ENCODE results near the gene CT47C1.

DNA sequence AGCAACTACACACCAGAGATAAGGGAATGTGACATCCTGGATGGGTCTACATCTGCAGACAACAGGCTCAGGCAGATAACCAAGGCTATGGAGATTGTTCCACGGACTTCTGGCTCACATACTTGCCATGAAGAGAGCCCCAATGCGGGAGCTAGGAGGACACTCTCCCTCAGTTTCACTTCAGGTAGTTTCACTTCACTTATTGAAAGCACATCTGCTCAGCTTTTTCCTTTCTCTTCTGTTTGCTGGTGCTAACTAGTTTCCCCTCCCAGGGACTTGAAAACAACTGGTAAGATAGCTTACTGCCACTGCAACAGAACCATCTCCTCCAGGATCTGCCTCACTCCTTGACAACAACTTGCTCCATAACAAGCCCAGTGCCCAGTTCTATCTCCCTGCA, 1.4 kb upstream of the CT47C1 start:
- TF ChIP-seq, protein P1, sequence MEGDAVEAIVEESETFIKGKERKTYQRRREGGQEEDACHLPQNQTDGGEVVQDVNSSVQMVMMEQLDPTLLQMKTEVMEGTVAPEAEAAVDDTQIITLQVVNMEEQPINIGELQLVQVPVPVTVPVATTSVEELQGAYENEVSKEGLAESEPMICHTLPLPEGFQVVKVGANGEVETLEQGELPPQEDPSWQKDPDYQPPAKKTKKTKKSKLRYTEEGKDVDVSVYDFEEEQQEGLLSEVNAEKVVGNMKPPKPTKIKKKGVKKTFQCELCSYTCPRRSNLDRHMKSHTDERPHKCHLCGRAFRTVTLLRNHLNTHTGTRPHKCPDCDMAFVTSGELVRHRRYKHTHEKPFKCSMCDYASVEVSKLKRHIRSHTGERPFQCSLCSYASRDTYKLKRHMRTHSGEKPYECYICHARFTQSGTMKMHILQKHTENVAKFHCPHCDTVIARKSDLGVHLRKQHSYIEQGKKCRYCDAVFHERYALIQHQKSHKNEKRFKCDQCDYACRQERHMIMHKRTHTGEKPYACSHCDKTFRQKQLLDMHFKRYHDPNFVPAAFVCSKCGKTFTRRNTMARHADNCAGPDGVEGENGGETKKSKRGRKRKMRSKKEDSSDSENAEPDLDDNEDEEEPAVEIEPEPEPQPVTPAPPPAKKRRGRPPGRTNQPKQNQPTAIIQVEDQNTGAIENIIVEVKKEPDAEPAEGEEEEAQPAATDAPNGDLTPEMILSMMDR (IDR thresholded peaks at IDR 0.05; ENCODE audit: insufficient read depth, low read depth, low read length), result no peak
- no peak for TF ChIP-seq EZH2 (IDR thresholded peaks at IDR 0.05; ENCODE audit: insufficient read depth, low read length)

All from astrocyte (in vitro differentiated cells and primary cell).